GM18867 (cell line): ENCODE measurements around the gene CCDC9B.

Experiments used
- ATAC-seq: cut with Tn5 transposase; IDR thresholded peaks from one replicate; pipeline ENCODE4 v1.9.1; 2021; ENCODE audit warnings: mild to moderate bottlenecking, moderate library complexity; ENCODE audit not compliant: unreplicated experiment

CCDC9B gene

GRCh38 chr15:40331026-40331425 lies 9.7 kb downstream of the CCDC9B start:
- ATAC-seq, result no peak

- no peak for ATAC-seq
These were observed 10.3 kb downstream of the CCDC9B start for GRCh38 chr15:40330368-40330836.

GRCh38 chr15:40329804-40330203 lies 10.9 kb downstream of the CCDC9B start:
- no peak for ATAC-seq

GRCh38 chr15:40328751-40329150 lies 12.0 kb downstream of the CCDC9B start:
- no peak for ATAC-seq

- ATAC-seq, result no peak
These were observed 12.6 kb downstream of the CCDC9B start for GRCh38 chr15:40328176-40328575.

GRCh38 chr15:40327457-40327856 lies 13.3 kb downstream of the CCDC9B start:
- ATAC-seq, result no peak

GRCh38 chr15:40325700-40326099 lies 15.0 kb downstream of the CCDC9B start:
- no peak for ATAC-seq

GRCh38 chr15:40325188-40325587 lies 15.6 kb downstream of the CCDC9B start:
- ATAC-seq, result no peak

GRCh38 chr15:40323953-40324937 lies 16.5 kb downstream of the CCDC9B start:
- peak; percentile 9 for ATAC-seq

- ATAC-seq, result peak; percentile 91
These were observed 17.3 kb downstream of the CCDC9B start, which contains the start of gene INAFM2 for GRCh38 chr15:40323239-40323952. Gene INAFM2 (plus strand): TSS chr15:40323692. CDS start chr15:40324056, 364 bp downstream.

GRCh38 chr15:40322531-40323238 lies 18.1 kb downstream of the CCDC9B start:
- ATAC-seq, result no peak

- ATAC-seq, result no peak
These were observed 19.8 kb downstream of the CCDC9B start for GRCh38 chr15:40320931-40321371.

GRCh38 chr15:40320409-40320808 lies 20.3 kb downstream of the CCDC9B start:
- no peak for ATAC-seq

- ATAC-seq, result no peak
These were observed 23.2 kb downstream of the CCDC9B start for GRCh38 chr15:40317580-40317979.

GRCh38 chr15:40316931-40317330 lies 23.8 kb downstream of the CCDC9B start:
- ATAC-seq, result no peak

GRCh38 chr15:40314723-40315276 lies 25.9 kb downstream of the CCDC9B start:
- ATAC-seq, result no peak

GRCh38 chr15:40313531-40314398 lies 27.0 kb downstream of the CCDC9B start:
- ATAC-seq, result no peak

GRCh38 chr15:40312370-40313158 lies 28.2 kb downstream of the CCDC9B start:
- no peak for ATAC-seq

GRCh38 chr15:40310993-40311392 lies 29.7 kb downstream of the CCDC9B start:
- ATAC-seq, result no peak
